ENCODE data around the gene CRYBG1. TPM values are rescaled to one million over a fixed set of nuclear protein-coding genes. Genes with fewer than 3 reads are reported as not detected.
"Not testable (repeated sequence)": the region's sequence is repeated elsewhere in the genome, so short reads cannot be mapped to it uniquely, and the experiment has no call there.

Gene CRYBG1
- total RNA-seq, 1 experiment from 2014 or later, result 81.6 TPM

DNA sequence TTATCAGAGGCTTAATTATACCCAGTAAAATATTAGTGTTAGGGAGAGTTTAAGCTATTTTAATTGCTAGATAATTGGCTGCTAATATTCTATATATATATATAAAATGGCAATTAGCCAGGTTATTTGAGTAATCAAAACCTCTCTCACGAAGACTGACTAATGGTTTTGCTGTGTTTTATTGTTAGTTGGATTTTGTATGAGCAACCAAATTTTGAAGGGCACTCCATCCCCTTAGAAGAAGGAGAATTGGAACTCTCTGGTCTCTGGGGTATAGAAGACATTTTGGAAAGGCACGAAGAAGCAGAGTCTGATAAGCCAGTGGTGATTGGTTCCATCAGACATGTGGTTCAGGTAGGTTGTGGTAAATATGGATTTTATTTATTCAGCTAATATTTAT, 166.6 kb downstream of the CRYBG1 start:
- no peak for DNase-seq (ENCODE audit: low read depth)

DNA sequence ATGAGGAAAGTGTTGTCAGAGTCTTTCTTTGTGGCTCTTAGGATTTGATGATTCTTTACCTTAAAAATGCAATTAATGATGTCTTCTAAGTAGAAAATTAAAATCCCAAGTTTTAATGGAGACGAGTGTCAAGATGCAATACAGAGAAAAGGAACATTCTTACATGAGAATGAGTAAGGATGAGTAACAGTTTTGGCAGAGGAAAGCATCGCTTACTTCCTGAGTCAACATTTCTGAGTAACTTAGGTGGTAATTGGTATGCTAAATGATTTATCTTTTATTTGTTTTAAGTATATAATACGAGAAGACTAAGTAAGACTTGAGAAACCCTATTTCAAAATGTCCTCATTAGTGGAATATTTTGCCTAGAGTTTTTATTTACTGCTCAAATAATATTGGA, 167.5 kb downstream of the CRYBG1 start:
- peak; percentile 88 for DNase-seq (ENCODE audit: low read depth)

DNA sequence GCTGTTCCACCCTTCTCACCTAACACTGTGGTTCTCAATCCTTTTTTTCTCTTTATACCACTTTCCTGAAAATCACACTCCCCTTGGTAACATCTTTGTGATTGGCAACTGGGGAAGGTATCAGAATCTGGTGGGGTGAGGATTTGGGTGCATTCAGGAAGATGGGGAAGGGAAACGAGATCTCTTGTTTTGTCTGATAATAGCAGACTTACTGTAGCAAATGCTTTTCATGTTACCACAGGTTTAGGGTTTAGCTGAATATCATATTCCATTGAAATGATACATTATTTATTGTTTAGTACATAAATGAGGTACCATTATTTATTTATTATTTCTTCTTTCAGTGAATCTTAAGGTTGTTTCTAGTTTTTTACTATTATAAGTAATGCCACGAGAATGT, 168.0 kb downstream of the CRYBG1 start:
- no peak for DNase-seq (ENCODE audit: low read depth)

DNA sequence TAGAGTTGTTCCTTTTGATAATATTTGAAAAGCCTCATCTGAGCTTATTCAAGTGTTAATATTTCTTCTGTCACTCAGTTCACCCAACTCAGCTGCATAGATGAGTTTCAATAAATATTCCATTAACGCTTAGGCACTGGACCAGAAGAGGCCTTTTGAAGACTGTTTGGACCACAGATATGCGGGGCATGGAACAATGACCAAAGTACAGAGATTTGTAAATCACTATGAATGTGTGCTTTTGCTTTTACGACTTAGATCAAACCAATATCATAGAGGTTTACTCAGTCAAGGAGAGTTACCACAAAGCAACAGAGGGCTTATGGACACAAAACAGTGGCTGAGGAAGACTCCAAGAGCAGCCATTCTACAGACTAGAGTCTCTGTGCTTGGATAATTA, 168.9 kb downstream of the CRYBG1 start:
- no peak for DNase-seq (ENCODE audit: low read depth)

DNA sequence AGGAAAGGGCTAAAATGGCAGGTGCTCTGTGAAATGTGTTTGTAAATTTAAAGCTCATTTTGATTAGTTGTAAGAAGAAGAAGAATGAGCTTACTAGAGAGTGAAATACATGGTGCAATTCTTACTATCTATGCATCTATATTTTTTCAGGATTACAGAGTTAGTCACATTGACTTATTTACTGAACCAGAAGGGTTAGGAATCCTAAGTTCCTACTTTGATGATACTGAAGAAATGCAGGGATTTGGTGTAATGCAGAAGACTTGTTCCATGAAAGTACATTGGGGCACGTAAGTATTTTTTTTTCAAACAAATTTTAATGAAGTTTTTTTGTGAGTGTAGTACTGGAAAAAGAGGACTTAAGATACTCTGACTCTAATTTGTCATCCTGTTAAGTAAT, 169.5 kb downstream of the CRYBG1 start:
- no peak for DNase-seq (ENCODE audit: low read depth)

DNA sequence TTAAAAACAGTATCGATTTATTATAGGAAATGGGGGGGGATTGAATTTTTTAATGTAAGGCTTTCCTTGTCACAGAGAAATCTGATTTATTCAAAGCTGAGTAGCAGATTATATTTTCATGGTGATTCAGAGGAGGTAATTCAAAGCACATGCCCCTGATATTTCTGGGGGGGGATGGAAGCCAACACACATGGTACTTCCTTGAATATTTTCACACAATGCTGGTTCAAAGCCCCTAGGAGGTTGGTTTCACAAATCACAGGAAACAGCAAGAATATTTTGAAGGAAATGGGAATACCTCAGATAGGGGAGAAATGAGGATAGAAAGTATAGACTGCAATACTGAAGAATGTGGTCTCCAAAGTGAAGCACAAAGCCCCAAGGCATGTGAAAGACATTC, 170.0 kb downstream of the CRYBG1 start:
- DNase-seq (ENCODE audit: low read depth), result peak; percentile 68

DNA sequence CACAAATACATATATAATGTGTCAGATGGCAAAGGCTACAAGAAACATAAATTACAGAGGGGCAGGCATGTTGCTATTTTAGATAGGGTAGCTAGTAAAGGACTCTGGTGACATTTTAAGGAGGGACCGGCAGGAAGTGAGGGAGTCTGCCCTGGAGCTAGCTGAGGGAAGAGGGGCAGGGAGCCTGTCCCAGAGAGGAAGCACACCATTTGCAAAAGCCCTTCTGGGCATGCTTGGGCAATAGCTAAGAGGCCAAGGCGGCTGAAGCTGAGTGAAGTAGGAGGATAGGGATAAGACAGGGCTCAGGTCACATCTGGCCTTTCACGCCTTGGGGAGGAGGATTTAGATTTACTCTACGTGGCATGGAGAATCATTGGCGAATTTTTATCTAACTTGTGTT, 172.5 kb downstream of the CRYBG1 start:
- DNase-seq (ENCODE audit: low read depth), result peak; percentile 80

DNA sequence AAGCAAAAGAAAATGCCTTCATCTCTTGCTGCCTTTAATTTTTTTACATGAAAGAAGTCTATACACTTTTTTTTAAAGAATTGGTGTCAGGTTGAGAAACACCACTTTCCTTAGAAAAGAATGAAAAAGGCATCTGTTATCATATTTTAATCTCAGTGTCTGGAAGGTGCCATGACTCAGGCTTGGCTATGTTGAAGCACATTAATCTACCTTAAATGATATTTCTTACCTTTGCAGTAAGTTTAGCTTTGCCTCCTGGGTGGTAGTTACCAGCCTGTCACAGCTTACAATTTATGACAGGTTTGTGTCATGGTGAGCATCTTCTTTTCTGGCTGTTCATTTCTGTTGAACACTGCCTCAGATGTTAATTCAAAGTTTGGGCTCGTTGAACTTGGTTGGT, 173.5 kb downstream of the CRYBG1 start:
- no peak for DNase-seq (ENCODE audit: low read depth)

DNA sequence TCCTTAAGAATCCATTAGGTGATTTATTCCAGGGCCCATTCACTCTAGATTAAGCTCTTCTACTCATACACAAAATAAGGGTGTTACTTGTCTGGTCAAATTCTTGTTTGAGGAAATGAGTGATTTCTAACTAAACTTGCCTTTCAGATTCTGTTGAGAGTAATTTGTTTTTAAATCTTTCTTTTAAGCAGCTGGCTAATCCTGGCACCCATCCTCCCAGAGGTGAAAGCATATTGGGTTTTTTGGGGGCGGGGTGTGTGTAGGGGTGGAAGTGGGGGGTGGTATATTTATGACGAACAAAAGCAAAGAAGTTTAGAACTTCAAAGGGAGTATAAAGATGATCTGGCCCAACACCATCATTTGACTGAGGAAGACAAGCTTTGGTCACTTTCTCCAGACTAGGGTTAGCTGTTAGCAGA, 174.1 kb downstream of the CRYBG1 start:
- no peak for DNase-seq (ENCODE audit: low read depth)

DNA sequence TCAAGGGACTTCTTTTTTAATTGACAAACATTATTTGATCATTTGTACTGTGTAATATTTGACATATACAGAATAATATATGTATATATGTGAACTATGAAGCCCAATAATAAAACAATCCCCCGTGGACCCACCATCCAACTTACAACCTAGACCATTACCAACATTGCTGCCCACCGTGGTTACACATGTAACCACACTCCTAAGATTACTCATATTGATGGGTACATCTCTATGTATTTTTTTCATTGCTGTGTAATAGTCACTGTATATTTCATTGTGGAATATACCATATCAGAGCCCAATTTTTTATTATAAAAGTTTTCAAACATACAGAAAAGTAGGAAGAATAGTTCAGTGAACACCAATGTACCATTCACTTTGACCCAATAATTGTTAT, 174.5 kb downstream of the CRYBG1 start:
- no peak for DNase-seq (ENCODE audit: low read depth)

DNA sequence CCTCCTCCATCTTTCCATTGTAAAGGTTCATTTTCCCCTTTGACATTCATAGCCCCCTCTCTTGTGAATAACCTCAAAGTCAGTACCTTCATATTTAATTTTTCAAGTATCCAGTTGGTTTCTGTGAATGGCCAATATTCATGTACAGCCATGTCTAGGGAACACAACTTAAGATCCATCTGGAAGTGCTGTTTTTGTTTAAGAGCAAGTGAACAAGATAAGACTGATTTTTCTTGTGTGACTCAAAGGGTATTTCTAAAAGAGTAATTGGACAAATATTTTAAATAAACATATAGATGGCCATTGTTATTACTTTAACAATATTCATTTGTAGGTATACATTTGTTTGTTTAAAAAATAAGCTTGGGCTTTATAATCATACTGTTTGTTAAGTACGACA, 175.8 kb downstream of the CRYBG1 start:
- no peak for DNase-seq (ENCODE audit: low read depth)

DNA sequence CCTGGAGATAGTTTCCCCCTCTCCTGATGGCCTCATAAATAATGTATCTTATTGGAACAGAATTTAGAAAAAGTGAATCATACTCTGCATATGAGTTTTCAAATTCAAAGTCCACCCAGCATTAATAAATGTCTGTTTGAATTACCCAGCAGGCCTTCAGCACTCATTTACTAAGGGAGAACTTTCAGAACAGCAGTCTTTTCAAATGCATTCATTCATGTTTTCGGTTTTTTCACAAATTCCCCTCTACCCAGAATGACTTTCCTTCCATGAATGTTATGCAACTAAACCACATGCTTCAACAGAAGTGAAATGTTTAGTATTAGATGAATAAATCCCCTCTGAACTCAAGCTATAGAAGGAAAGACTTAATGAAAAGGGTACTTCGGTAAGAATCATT, 176.3 kb downstream of the CRYBG1 start:
- DNase-seq (ENCODE audit: low read depth), result no peak

DNA sequence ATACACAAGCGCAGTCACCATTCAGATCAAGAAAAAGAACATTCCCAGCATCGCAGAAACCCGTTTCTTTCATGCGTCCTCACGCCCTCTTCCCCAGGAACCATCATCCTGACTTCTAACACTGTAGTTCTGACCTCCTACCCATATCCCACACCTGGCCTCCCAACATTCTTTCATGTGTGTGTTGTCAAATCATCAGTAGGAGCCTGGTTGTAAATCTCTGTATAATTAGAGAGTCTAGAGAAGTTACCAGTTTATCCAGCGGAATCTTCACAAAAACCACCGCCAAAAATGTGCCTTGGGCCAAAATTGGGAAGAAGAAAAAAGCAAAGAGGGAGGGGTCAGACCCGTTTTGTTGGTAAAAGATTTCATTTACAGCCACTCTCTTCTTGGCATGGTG, 177.1 kb downstream of the CRYBG1 start:
- DNase-seq (ENCODE audit: low read depth), result no peak

DNA sequence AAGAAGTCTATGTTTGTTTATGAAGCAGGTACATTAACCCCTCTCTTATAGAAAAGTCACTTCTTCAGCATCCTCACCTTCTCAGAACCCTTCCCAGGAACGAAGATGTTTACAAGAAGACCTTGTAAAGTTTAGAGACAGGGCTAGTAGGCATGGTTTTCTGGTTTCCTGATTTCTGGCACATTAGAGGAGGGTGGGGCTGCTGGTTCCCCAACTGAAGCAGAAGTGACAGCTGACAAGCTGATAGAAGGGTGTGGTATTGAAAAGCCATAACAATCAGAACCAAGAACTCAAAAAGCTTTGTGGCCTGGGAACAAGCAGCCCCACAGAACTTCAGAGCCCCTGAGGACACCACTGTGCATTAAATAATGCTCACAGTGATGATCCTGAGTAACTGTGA, 177.6 kb downstream of the CRYBG1 start:
- DNase-seq (ENCODE audit: low read depth), result no peak

DNA sequence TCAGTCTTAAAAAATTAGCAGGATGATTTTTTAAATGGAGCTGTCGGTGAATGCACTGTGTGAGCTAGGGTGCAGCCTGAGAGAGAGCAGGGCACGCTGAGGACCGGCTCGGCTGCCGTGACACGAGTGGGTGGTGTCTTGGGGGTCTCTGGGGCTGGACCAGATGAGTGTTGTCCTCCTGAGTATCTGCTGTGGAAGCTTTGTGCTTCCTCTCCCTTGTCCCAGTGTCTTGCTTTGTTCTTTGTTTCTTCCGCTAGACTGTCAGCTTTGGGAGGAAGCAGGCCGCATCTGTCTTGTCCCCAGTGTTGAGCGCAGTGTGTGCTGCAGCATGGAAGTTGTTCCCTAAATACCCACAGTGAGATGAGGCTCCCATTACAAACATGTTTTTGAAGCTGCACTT, 179.4 kb downstream of the CRYBG1 start:
- DNase-seq (ENCODE audit: low read depth), result no peak

DNA sequence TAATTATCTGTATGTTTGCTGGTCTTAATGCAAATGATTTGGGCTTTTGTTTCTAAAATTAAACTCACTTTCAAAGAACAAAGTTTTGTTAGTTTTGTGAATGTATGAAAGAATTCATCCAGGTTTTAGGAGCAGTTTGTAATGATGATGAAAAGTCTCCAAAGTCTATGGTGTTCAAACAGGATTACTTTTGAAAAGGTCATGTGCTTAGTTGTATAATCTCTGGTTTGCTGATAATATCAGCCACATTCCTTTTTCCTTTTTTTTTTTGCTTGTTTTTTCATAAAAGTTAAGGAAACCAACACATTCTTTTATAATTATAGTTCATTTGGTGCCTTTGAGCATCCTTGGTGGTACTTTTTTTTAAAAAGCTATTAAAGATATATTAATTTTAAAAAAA, 179.9 kb downstream of the CRYBG1 start:
- no peak for DNase-seq (ENCODE audit: low read depth)

DNA sequence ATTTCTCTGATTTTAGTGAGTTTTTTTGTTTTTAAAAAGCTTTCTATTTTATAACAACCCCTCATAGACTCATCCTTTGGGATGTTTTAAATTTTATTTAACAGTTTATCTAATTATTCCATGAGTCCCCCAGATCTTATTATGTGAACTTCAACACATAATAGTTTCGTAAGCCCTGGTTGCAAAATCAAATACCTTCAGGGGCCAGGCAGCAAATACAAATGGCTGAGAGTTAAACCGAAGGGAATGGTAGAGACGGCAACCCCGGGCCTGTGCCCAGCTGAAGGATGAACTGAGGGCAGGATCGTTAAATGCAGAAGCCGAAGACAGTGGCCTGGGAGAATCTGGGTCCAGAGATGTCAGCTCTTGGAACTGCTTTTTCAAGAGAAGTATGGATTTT, 180.4 kb downstream of the CRYBG1 start:
- no peak for DNase-seq (ENCODE audit: low read depth)

DNA sequence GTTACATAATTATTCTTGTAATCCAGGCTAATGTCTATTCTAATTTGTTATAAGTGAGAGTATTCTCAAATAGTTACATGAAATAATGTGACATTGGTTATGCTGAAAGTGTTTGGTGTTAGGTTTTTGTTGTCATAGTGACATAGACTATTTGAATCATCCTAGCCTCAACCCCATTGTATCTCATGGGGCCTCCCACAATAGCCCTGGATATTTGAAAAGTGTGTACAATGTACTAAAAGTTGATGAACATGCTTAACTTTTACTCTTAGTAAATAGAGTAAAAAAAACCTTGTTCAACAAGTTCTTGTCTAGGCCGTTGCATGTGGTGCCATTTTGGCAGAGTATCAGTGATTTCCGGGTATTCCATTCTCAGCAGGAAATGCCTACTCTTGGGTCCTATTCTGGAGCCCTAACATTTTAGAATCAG, 185.8 kb downstream of the CRYBG1 start:
- DNase-seq (ENCODE audit: low read depth), result peak; percentile 53

DNA sequence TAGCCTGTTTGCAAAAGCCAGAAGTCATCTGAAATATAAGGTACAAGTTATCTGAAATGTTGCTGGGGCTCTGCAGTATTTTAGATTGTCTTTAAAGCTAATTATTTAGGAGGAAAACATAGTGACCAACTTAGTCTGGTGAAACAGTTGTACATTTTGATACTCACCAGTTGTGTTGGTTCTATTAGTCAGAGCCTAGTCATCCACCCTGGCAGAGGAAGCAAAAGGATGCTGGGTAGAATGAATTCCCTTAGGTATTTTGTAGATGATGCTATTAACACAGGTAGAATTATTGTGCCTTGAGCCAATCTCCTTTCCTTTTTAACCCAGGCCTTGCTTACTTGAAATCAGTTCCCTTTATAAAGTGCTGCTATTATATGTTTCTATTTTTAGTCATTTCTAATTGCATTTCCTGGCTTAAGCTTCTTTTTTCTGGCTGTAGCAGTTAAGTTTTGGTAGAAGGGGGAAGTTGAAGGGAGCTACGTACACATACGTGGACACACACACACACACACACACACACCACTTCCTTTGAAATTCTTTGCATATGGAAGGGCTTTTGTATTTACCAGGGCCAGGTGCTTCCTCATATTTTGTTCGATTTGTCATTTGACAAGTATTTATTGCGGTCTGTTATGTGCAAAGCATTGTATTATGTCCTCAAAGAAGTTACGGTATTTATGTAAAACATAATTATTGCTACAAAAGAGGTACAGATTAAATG, 186.3 kb downstream of the CRYBG1 start:
- peak; percentile 79 for DNase-seq (ENCODE audit: low read depth)

DNA sequence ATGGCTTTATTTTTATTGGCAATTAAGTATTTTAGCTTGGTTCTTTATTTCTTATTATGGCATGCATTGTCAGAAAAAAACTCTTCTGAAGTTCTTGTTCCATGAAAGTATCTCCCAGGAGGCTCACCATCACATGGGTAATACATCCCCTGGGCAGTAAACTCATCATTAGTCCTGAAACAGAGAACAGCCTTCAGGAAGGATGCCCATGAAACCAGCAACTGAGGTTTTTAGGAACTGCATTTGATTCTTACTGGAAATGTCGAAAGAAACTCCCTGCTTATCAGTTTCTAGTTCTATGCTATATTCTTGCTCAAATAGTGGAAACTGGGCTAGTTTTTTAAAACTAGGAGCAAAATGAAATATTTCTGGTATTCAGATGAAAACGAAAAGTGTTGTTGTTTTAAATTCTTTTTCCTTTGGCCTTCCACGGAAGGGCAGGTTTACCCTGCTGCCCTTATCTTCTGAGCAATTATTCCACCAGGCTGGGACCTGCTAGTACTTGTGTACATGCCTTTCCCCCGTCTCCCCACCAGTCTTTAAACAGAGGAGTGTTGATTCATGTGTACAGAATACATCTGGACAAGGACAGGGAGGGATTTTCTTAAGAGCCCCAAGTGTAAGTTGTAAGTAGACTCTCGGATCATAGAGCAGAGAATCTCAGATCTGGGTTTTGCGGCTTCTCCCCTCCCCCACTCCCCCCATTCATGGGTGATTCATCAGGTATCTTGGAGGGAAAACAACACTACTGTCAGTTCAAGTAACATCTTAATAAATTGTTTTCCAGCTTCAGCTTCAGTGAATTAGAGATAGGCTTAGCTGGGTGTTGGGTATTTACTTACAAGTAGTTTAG, 187.3 kb downstream of the CRYBG1 start:
- DNase-seq (ENCODE audit: low read depth), result peak; percentile 89

DNA sequence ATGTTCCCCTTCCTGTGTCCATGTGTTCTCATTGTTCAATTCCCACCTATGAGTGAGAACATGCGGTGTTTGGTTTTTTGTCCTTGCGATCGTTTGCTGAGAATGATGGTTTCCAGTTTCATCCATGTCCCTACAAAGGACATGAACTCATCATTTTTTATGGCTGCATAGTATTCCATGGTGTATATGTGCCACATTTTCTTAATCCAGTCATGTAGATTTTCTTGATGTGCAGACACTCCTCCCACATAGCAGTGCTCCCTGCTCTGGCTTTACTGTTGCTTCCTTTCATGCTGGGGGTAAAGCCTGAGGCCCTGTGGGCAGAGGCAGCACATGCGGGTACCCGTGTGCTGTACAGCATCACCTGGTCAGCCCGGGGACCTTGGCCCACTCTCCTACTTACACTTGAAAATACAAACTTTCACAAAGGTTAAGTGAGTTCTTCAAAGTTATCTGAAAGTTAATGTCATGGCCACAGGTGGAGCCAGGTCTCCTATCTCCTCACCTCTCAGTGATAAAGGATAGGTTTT, 188.5 kb downstream of the CRYBG1 start:
- DNase-seq (ENCODE audit: low read depth), result not testable (repeated sequence)

DNA sequence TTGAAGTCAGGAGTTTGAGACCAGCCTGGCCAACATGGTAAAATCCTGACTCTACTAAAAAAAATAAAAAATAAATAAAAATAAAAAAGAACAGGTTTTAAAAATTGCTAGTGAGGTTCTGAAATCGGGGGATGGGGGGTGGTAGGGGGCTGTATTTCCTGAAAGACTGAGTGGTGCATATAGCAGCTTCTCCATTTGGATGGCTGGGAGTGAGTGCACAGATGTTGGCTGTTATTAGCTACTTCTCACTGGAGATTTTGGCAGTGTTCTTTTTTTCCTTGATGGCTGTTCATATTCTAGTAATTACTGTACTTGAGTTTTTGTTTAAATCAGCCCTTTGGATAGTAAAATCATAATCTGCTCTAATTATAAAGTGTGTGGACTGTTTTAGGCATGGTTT, 189.0 kb downstream of the CRYBG1 start:
- no peak for DNase-seq (ENCODE audit: low read depth)

DNA sequence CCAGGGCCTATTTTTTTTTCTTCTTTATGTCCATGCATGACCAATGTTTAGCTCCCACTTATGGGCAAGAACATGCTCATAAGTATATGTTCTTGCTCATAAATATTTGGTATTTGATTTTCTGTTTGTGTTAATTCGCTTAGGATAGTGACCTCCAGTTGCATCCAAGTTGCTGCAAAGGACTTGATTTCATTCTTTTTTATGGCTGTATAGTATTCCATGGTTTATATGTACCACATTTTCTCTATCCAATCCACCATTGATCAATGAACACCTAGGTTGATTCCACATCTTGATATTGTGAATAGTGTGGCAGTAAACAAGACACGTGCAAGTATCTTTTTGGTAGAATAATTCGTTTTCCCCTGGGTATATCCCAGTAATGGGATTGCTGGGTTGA, 190.6 kb downstream of the CRYBG1 start:
- DNase-seq (ENCODE audit: low read depth), result no peak
